PFSK-1 (cell line): ENCODE data around the gene TPH1.

ENCODE experiments used
- FOXP2 ChIP-seq: optimal IDR thresholded peaks from 2 replicates; pipeline ENCODE3; 2011; ENCODE audit warnings: borderline replicate concordance, control low read depth, inconsistent platforms; ENCODE audit not compliant: insufficient read depth; ENCODE audit errors: extremely low read length, extremely low read depth
- POLR2AphosphoS5 ChIP-seq: IDR thresholded peaks from 2 replicates; pipeline ENCODE4 v1.6.1; 2012; ENCODE audit warnings: low read depth, mild to moderate bottlenecking, control low read depth, low read length, moderate library complexity
- REST ChIP-seq, 2 experiments: IDR thresholded peaks; 2 replicates each; pipeline versions ENCODE4 v1.6.1 to v1.8.0; 2011 to 2012; ENCODE audit warnings: low read depth in 2 of 2, low read length in 2 of 2, control low read depth in 1 of 2, inconsistent platforms in 1 of 2, mild to moderate bottlenecking in 1 of 2, moderate library complexity in 1 of 2; ENCODE audit not compliant: insufficient read depth in 1 of 2
- SIN3A ChIP-seq: IDR thresholded peaks from 2 replicates; pipeline ENCODE4 v1.6.1; 2012; ENCODE audit warnings: mild to moderate bottlenecking, low read length, moderate library complexity, borderline replicate concordance; ENCODE audit not compliant: insufficient read depth
- TAF1 ChIP-seq: IDR thresholded peaks from 2 replicates; pipeline ENCODE4 v1.6.1; 2012; ENCODE audit warnings: low read length, control low read depth, borderline replicate concordance; ENCODE audit not compliant: insufficient read depth

Gene TPH1

GRCh38 chr11:18010121-18010670 is 35.9 kb downstream of the TPH1 start:
- no peak for TF ChIP-seq REST (IDR thresholded peaks at IDR 0.05; ENCODE audit: insufficient read depth in 1 of 2, low read depth in 2 of 2, low read length in 2 of 2)
- TF ChIP-seq FOXP2: no peak
- no peak for TF ChIP-seq POLR2AphosphoS5
- TF ChIP-seq TAF1: no peak
- no peak for TF ChIP-seq SIN3A

- TF ChIP-seq REST (IDR thresholded peaks at IDR 0.05; ENCODE audit: insufficient read depth in 1 of 2, low read depth in 2 of 2, low read length in 2 of 2) (no peak), TAF1 (no peak), FOXP2 (no peak)
Observed at GRCh38 chr11:18005376-18006129, 40.5 kb downstream of the TPH1 start.

GRCh38 chr11:18001191-18001590 is 44.9 kb downstream of the TPH1 start:
- TF ChIP-seq TAF1 (no peak), REST (IDR thresholded peaks at IDR 0.05; ENCODE audit: insufficient read depth in 1 of 2, low read depth in 2 of 2, low read length in 2 of 2) (no peak), SIN3A (no peak), POLR2AphosphoS5 (no peak), FOXP2 (no peak)

- TF ChIP-seq REST (IDR thresholded peaks at IDR 0.05; ENCODE audit: insufficient read depth in 1 of 2, low read depth in 2 of 2, low read length in 2 of 2) (no peak), FOXP2 (no peak), TAF1 (no peak), POLR2AphosphoS5 (no peak), SIN3A (no peak)
Observed at GRCh38 chr11:18000760-18001159, 45.3 kb downstream of the TPH1 start.
